Measurements from ENCODE around the gene TCF4. TPM values are rescaled to one million over a fixed set of nuclear protein-coding genes. Genes with fewer than 3 reads are reported as not detected.

TCF4 gene
- total RNA-seq, 1 donor from 2014 or later, result 175 TPM

GRCh38 chr18:55582325-55582724, 5.7 kb downstream of the TCF4 start:
- Mint-ChIP-seq H3K36me3 (ENCODE audit: low read depth, unreplicated experiment) (peaks cover 5% of the 10 kb centered on the region), H3K27me3 (ENCODE audit: unreplicated experiment) (no peaks in the 10 kb centered on the region), H3K4me1 (ENCODE audit: unreplicated experiment) (peaks cover 45% of the 10 kb centered on the region), H3K27ac (ENCODE audit: unreplicated experiment) (no peak overlapping the region), H3K4me3 (ENCODE audit: unreplicated experiment) (no peak overlapping the region), H3K9me3 (ENCODE audit: unreplicated experiment) (no peaks in the 10 kb centered on the region)
- no peak for TF ChIP-seq CTCF (IDR thresholded peaks at IDR 0.05; ENCODE audit: unreplicated experiment)
- no peak for DNase-seq (ENCODE audit: low spot score)

GRCh38 chr18:55579501-55580270, 8.3 kb downstream of the TCF4 start:
- no peak for DNase-seq (ENCODE audit: low spot score)
- no peaks in the 10 kb centered on the region for H3K9me3 Mint-ChIP-seq (ENCODE audit: unreplicated experiment)
- no peak for TF ChIP-seq CTCF (IDR thresholded peaks at IDR 0.05; ENCODE audit: unreplicated experiment)
- no peak overlapping the region for H3K27ac Mint-ChIP-seq (ENCODE audit: unreplicated experiment)
- H3K27me3 Mint-ChIP-seq (ENCODE audit: unreplicated experiment), result no peaks in the 10 kb centered on the region
- peaks cover 28% of the 10 kb centered on the region for H3K4me1 Mint-ChIP-seq (ENCODE audit: unreplicated experiment)
- no peak overlapping the region for H3K4me3 Mint-ChIP-seq (ENCODE audit: unreplicated experiment)
- no peaks in the 10 kb centered on the region for H3K36me3 Mint-ChIP-seq (ENCODE audit: low read depth, unreplicated experiment)

- H3K27ac Mint-ChIP-seq (ENCODE audit: unreplicated experiment), result no peak overlapping the region
- no peaks in the 10 kb centered on the region for H3K27me3 Mint-ChIP-seq (ENCODE audit: unreplicated experiment)
- H3K36me3 Mint-ChIP-seq (ENCODE audit: low read depth, unreplicated experiment), result peaks cover 10% of the 10 kb centered on the region
- no peak for TF ChIP-seq CTCF (IDR thresholded peaks at IDR 0.05; ENCODE audit: unreplicated experiment)
- DNase-seq (ENCODE audit: low spot score), result no peak
- no peak overlapping the region for H3K4me3 Mint-ChIP-seq (ENCODE audit: unreplicated experiment)
- no peaks in the 10 kb centered on the region for H3K9me3 Mint-ChIP-seq (ENCODE audit: unreplicated experiment)
- H3K4me1 Mint-ChIP-seq (ENCODE audit: unreplicated experiment), result peaks cover 30% of the 10 kb centered on the region
Observed at GRCh38 chr18:55577812-55578539, 10.0 kb downstream of the TCF4 start.

GRCh38 chr18:55576001-55576400, 12.0 kb downstream of the TCF4 start:
- Mint-ChIP-seq H3K27ac (ENCODE audit: unreplicated experiment) (no peak overlapping the region), H3K9me3 (ENCODE audit: unreplicated experiment) (no peaks in the 10 kb centered on the region), H3K36me3 (ENCODE audit: low read depth, unreplicated experiment) (peaks cover 20% of the 10 kb centered on the region), H3K27me3 (ENCODE audit: unreplicated experiment) (no peaks in the 10 kb centered on the region), H3K4me1 (ENCODE audit: unreplicated experiment) (peaks cover 23% of the 10 kb centered on the region), H3K4me3 (ENCODE audit: unreplicated experiment) (no peak overlapping the region)
- no peak for DNase-seq (ENCODE audit: low spot score)
- no peak for TF ChIP-seq CTCF (IDR thresholded peaks at IDR 0.05; ENCODE audit: unreplicated experiment)

GRCh38 chr18:55575066-55575465, 12.9 kb downstream of the TCF4 start:
- no peak for DNase-seq (ENCODE audit: low spot score)
- no peak overlapping the region for H3K4me3 Mint-ChIP-seq (ENCODE audit: unreplicated experiment)
- no peaks in the 10 kb centered on the region for H3K9me3 Mint-ChIP-seq (ENCODE audit: unreplicated experiment)
- no peaks in the 10 kb centered on the region for H3K27me3 Mint-ChIP-seq (ENCODE audit: unreplicated experiment)
- TF ChIP-seq CTCF (IDR thresholded peaks at IDR 0.05; ENCODE audit: unreplicated experiment), result no peak
- H3K4me1 Mint-ChIP-seq (ENCODE audit: unreplicated experiment), result peaks cover 21% of the 10 kb centered on the region
- H3K36me3 Mint-ChIP-seq (ENCODE audit: low read depth, unreplicated experiment), result peaks cover 25% of the 10 kb centered on the region
- H3K27ac Mint-ChIP-seq (ENCODE audit: unreplicated experiment), result no peak overlapping the region

Data from endothelial cell (in vitro differentiated cells).